BJ (cell line): Measurements from ENCODE around the gene RNLS. TPM values are rescaled to one million over a fixed set of nuclear protein-coding genes. Genes with fewer than 3 reads are reported as not detected.

Source experiments
- CTCF ChIA-PET: fragments of 350-600 bp; formaldehyde crosslinking; extraction: SDS; loops from one replicate; lab custom pipeline; 2021; ENCODE audit warnings: antibody characterized with exemption, inconsistent platforms; lab: Yijun Ruan, JAX
- POLR2A ChIA-PET: fragments of 300-600 bp; sonication (Branson Sonifier 250); formaldehyde crosslinking; extraction: SDS; loops from one replicate; lab custom pipeline; 2021; ENCODE audit warnings: antibody characterized with exemption; lab: Charles Lee
- DNase-seq: peaks from one replicate; pipeline ENCODE4 v3.0.0-alpha.2; 2011; ENCODE audit warnings: low read depth
- H3K27me3 ChIP-seq: 2 replicates; pipeline ENCODE4 v1.6.0; 2011; ENCODE audit warnings: low read length; ENCODE audit not compliant: control insufficient read depth, insufficient read depth
- H3K36me3 ChIP-seq: 2 replicates; pipeline ENCODE4 v1.5.1; 2011; ENCODE audit warnings: low read length; ENCODE audit not compliant: control insufficient read depth, insufficient read depth
- H3K4me3 ChIP-seq: 2 replicates; pipeline ENCODE4 v1.5.1; 2011; ENCODE audit warnings: low read depth, mild to moderate bottlenecking, control low read depth, low read length
- CTCF ChIP-seq: IDR thresholded peaks from 2 replicates; pipeline ENCODE4 v1.5.1; 2011; ENCODE audit warnings: low read depth, mild to moderate bottlenecking, control low read depth, inconsistent platforms, low read length, moderate library complexity; ENCODE audit not compliant: insufficient read depth
- polyA plus RNA-seq: library from polyadenylated mRNA; depleted of rRNA; stranded (reverse); fragments of >200 nt; gene quantifications from 2 replicates; pipeline ENCODE4 v1.2.3, GENCODE V29; 2011

RNLS gene
- polyA plus RNA-seq, 1 experiment, result 11.8 TPM

GRCh38 chr10:88347597-88348304 lies 235.4 kb downstream of the RNLS start:
- no peak for DNase-seq
- TF ChIP-seq CTCF, result no peak
- POLR2A ChIA-PET, result no interaction called here
- H3K27me3 ChIP-seq, result no peaks in the 10 kb centered on the region
- H3K4me3 ChIP-seq, result no peak overlapping the region
- CTCF ChIA-PET, result no interaction called here
- H3K36me3 ChIP-seq, result no peaks in the 10 kb centered on the region

- CTCF ChIA-PET, result no interaction called here
- Histone ChIP-seq H3K36me3 (no peaks in the 10 kb centered on the region), H3K27me3 (no peaks in the 10 kb centered on the region)
Observed at GRCh38 chr10:88347022-88347421, 236.1 kb downstream of the RNLS start.

GRCh38 chr10:88346144-88346977 lies 236.8 kb downstream of the RNLS start:
- ChIA-PET POLR2A (no interaction called here), CTCF (interaction anchor here (0.7 to 1.0 kb wide), 2 partner anchors 18 to 230 kb away, joined by 3 read pairs; no protein-coding TSS in a partner anchor)
- no peak overlapping the region for H3K4me3 ChIP-seq
- no peaks in the 10 kb centered on the region for H3K27me3 ChIP-seq
- no peak for DNase-seq
- TF ChIP-seq CTCF, result no peak
- no peaks in the 10 kb centered on the region for H3K36me3 ChIP-seq

More at GRCh38 chr10:88347022-88347421, 236.1 kb downstream of the RNLS start:
- no peak for DNase-seq
- POLR2A ChIA-PET, result no interaction called here
- no peak for TF ChIP-seq CTCF
- no peak overlapping the region for H3K4me3 ChIP-seq

GRCh38 chr10:88343761-88344484 lies 239.2 kb downstream of the RNLS start:
- H3K36me3 ChIP-seq, result no peaks in the 10 kb centered on the region
- DNase-seq, result no peak
- ChIA-PET CTCF (interaction anchor here (1.0 kb wide), 1 partner anchor 9 kb away, joined by 4 read pairs; no protein-coding TSS in a partner anchor), POLR2A (no interaction called here)
- H3K27me3 ChIP-seq, result no peaks in the 10 kb centered on the region
- TF ChIP-seq CTCF, result no peak
- no peak overlapping the region for H3K4me3 ChIP-seq
